HG03108 (cell line): Measurements from ENCODE around the gene HBEGF.

Source experiments
- ATAC-seq: cut with Tn5 transposase; IDR thresholded peaks from one replicate; pipeline ENCODE4 v1.9.1; 2021; ENCODE audit warnings: moderate library complexity; ENCODE audit not compliant: unreplicated experiment

The HBEGF gene

GRCh38 chr5:140338336-140338735 lies 8.1 kb downstream of the HBEGF start:
- no peak for ATAC-seq

GRCh38 chr5:140337880-140338279 lies 8.5 kb downstream of the HBEGF start:
- no peak for ATAC-seq

GRCh38 chr5:140336388-140336787 lies 10.0 kb downstream of the HBEGF start:
- no peak for ATAC-seq

- no peak for ATAC-seq
These were observed 14.8 kb downstream of the HBEGF start for GRCh38 chr5:140331638-140332037.

GRCh38 chr5:140329739-140330481 lies 16.5 kb downstream of the HBEGF start:
- no peak for ATAC-seq

- no peak for ATAC-seq
These were observed 18.2 kb downstream of the HBEGF start for GRCh38 chr5:140328036-140328764.

GRCh38 chr5:140327589-140327988 lies 18.8 kb downstream of the HBEGF start:
- ATAC-seq = no peak

- ATAC-seq = no peak
These were observed 20.9 kb downstream of the HBEGF start for GRCh38 chr5:140325486-140325885.

- no peak for ATAC-seq
These were observed 21.7 kb downstream of the HBEGF start for GRCh38 chr5:140324617-140325241.

- no peak for ATAC-seq
These were observed 22.3 kb downstream of the HBEGF start for GRCh38 chr5:140324041-140324600.

- no peak for ATAC-seq
These were observed 23.4 kb downstream of the HBEGF start for GRCh38 chr5:140322751-140323731.

GRCh38 chr5:140321796-140322195 lies 24.6 kb downstream of the HBEGF start:
- ATAC-seq = peak; percentile 63

- ATAC-seq = no peak
These were observed 26.6 kb downstream of the HBEGF start for GRCh38 chr5:140319833-140320232.

GRCh38 chr5:140318792-140319191 lies 27.6 kb downstream of the HBEGF start:
- no peak for ATAC-seq

GRCh38 chr5:140317859-140318258 lies 28.5 kb downstream of the HBEGF start:
- ATAC-seq = no peak

- no peak for ATAC-seq
These were observed 33.6 kb downstream of the HBEGF start for GRCh38 chr5:140312791-140313189.

- no peak for ATAC-seq
These were observed 34.2 kb downstream of the HBEGF start for GRCh38 chr5:140312067-140312790.

GRCh38 chr5:140311011-140311467 lies 35.4 kb downstream of the HBEGF start:
- ATAC-seq = no peak

GRCh38 chr5:140310434-140310833 lies 36.0 kb downstream of the HBEGF start:
- no peak for ATAC-seq
